Left ventricle myocardium inferior (tissue), 1 donor: Measurements from ENCODE around the gene RFXANK. TPM values are rescaled to one million over a fixed set of nuclear protein-coding genes. Genes with fewer than 3 reads are reported as not detected.
"Not testable (repeated sequence)": the region's sequence is repeated elsewhere in the genome, so short reads cannot be mapped to it uniquely, and the experiment has no call there.

Experiments
- DNase-seq: peaks from one replicate; pipeline ENCODE4 v3.0.0-alpha.2; 2020
- H3K27ac ChIP-seq: fragments of 200-600 bp; replicated peaks from 2 replicates; pipeline ENCODE4 v1.8.0; 2021
- H3K27me3 ChIP-seq: fragments of 200-600 bp; 2 replicates; pipeline ENCODE4 v1.8.0; 2021; ENCODE audit warnings: low read depth
- H3K36me3 ChIP-seq: fragments of 200-600 bp; 2 replicates; pipeline ENCODE4 v1.8.0; 2021
- H3K4me1 ChIP-seq: fragments of 200-600 bp; 2 replicates; pipeline ENCODE4 v1.8.0; 2021
- H3K4me3 ChIP-seq: fragments of 200-600 bp; 2 replicates; pipeline ENCODE4 v1.8.0; 2021; ENCODE audit warnings: mild to moderate bottlenecking, moderate library complexity
- H3K9me3 ChIP-seq: fragments of 200-600 bp; replicated peaks from 2 replicates; pipeline ENCODE4 v1.8.0; 2021
- CTCF ChIP-seq: fragments of 200-600 bp; IDR thresholded peaks from 2 replicates; pipeline ENCODE4 v1.8.0; 2021; ENCODE audit warnings: antibody characterized with exemption, mild to moderate bottlenecking, borderline replicate concordance
- intact Hi-C: fragments of 100-400 bp; cut with micrococcal nuclease; formaldehyde crosslinking; loops from one replicate; pipeline ENCODE4 v1.11.0; 2022
- total RNA-seq: library from RNA; stranded (reverse); fragmentation: NEBNext Ultra II Directional; extraction: Animal tissue kit (Norgen Biotek cat#: 25700); gene quantifications from one replicate; pipeline ENCODE4 v1.2.1, GENCODE V29; 2021
- donor health status: DM: no; HTN: yes; CAD: no; lungs with severe emphysema.

The RFXANK gene
- total RNA-seq, 1 donor from 2014 or later: 37.2 TPM

- no peak for DNase-seq
- Histone ChIP-seq H3K9me3 (no peaks in the 10 kb centered on the region), H3K27ac (no peak overlapping the region), H3K27me3 (peaks cover 89% of the 10 kb centered on the region), H3K36me3 (no peaks in the 10 kb centered on the region), H3K4me1 (no peaks in the 10 kb centered on the region), H3K4me3 (no peak overlapping the region)
- intact Hi-C loops: no loop called here
- TF ChIP-seq CTCF: no peak
Observed at GRCh38 chr19:19215792-19216191, 23.7 kb downstream of the RFXANK start.

- no peaks in the 10 kb centered on the region for H3K4me1 ChIP-seq
- H3K27me3 ChIP-seq: peaks cover 88% of the 10 kb centered on the region
- no peak overlapping the region for H3K4me3 ChIP-seq
- no peak for DNase-seq
- no peak overlapping the region for H3K27ac ChIP-seq
- no peaks in the 10 kb centered on the region for H3K36me3 ChIP-seq
- TF ChIP-seq CTCF: no peak
- intact Hi-C loops: no loop called here
- H3K9me3 ChIP-seq: no peaks in the 10 kb centered on the region
Observed at GRCh38 chr19:19217099-19217498, 25.0 kb downstream of the RFXANK start.

GRCh38 chr19:19218911-19219310, 26.9 kb downstream of the RFXANK start:
- Histone ChIP-seq H3K27ac (no peak overlapping the region), H3K27me3 (peaks cover 88% of the 10 kb centered on the region), H3K4me3 (no peak overlapping the region), H3K36me3 (no peaks in the 10 kb centered on the region), H3K4me1 (no peaks in the 10 kb centered on the region), H3K9me3 (no peaks in the 10 kb centered on the region)
- DNase-seq: no peak
- TF ChIP-seq CTCF: no peak
- intact Hi-C loops: no loop called here

DNA sequence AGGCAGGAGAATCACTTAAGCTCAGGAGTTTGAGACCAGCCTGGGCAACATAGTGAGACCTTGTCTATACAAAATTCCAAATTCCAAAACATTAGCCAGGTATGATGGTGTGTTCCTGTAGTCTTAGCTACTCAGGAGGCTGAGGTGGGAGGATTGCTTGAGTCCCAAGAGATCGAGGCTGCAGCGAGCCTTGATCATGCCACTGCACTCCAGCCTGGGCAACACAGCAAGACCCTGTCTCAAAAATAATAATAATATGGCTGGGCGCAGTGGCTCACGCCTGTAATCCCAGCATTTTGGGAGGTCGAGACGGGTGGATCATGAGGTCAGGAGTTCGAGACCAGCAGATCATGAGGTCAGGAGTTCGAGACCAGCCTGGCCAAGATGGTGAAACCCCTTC, 28.9 kb downstream of the RFXANK start:
- H3K27ac ChIP-seq, DNase-seq, H3K36me3 ChIP-seq, H3K4me3 ChIP-seq, intact Hi-C loops, H3K4me1 ChIP-seq, H3K9me3 ChIP-seq: not testable (repeated sequence)
- H3K27me3 ChIP-seq: peaks cover 88% of the 10 kb centered on the region

- Histone ChIP-seq H3K4me3 (no peak overlapping the region), H3K27me3 (peaks cover 88% of the 10 kb centered on the region), H3K27ac (no peak overlapping the region), H3K36me3 (no peaks in the 10 kb centered on the region), H3K4me1 (peaks cover 9% of the 10 kb centered on the region), H3K9me3 (no peaks in the 10 kb centered on the region)
- DNase-seq: no peak
- no peak for TF ChIP-seq CTCF
- intact Hi-C loops: no loop called here
Observed at GRCh38 chr19:19223060-19223459, 31.0 kb downstream of the RFXANK start.

- no peak for DNase-seq
- no peak overlapping the region for H3K4me3 ChIP-seq
- peaks cover 88% of the 10 kb centered on the region for H3K27me3 ChIP-seq
- H3K4me1 ChIP-seq: peaks cover 9% of the 10 kb centered on the region
- no peak overlapping the region for H3K27ac ChIP-seq
- no peak for TF ChIP-seq CTCF
- H3K9me3 ChIP-seq: no peaks in the 10 kb centered on the region
- no peaks in the 10 kb centered on the region for H3K36me3 ChIP-seq
- intact Hi-C loops: no loop called here
Observed at GRCh38 chr19:19223636-19224035, 31.6 kb downstream of the RFXANK start.
